Epithelial cell of esophagus (primary cell): Measurements from ENCODE around the gene UBR2.
A peak's percentile ranks its signal among the peaks of the same experiment; 100 is the strongest.

ENCODE experiments used
- DNase-seq: peaks from one replicate; pipeline ENCODE4 v3.0.0; 2010; ENCODE audit warnings: low read depth
- H3K4me3 ChIP-seq: 2 replicates; pipeline ENCODE4 v1.5.1; 2011; ENCODE audit warnings: mild to moderate bottlenecking, low read length, control low read depth
- TF ChIP-seq, protein P1 (sequence below): IDR thresholded peaks from 2 replicates; pipeline ENCODE4 v1.5.1; 2011; ENCODE audit warnings: low read depth, mild to moderate bottlenecking, low read length, control low read depth, inconsistent platforms; ENCODE audit not compliant: insufficient read depth; ENCODE audit errors: missing control alignments

UBR2 gene

GRCh38 chr6:42735976-42736375, 172.1 kb downstream of the UBR2 start:
- no peak overlapping the region for H3K4me3 ChIP-seq
- TF ChIP-seq, protein P1, sequence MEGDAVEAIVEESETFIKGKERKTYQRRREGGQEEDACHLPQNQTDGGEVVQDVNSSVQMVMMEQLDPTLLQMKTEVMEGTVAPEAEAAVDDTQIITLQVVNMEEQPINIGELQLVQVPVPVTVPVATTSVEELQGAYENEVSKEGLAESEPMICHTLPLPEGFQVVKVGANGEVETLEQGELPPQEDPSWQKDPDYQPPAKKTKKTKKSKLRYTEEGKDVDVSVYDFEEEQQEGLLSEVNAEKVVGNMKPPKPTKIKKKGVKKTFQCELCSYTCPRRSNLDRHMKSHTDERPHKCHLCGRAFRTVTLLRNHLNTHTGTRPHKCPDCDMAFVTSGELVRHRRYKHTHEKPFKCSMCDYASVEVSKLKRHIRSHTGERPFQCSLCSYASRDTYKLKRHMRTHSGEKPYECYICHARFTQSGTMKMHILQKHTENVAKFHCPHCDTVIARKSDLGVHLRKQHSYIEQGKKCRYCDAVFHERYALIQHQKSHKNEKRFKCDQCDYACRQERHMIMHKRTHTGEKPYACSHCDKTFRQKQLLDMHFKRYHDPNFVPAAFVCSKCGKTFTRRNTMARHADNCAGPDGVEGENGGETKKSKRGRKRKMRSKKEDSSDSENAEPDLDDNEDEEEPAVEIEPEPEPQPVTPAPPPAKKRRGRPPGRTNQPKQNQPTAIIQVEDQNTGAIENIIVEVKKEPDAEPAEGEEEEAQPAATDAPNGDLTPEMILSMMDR: no peak
- DNase-seq: no peak

GRCh38 chr6:42740725-42741124, 176.9 kb downstream of the UBR2 start:
- DNase-seq: no peak
- TF ChIP-seq, protein P1: no peak
- no peak overlapping the region for H3K4me3 ChIP-seq

DNA sequence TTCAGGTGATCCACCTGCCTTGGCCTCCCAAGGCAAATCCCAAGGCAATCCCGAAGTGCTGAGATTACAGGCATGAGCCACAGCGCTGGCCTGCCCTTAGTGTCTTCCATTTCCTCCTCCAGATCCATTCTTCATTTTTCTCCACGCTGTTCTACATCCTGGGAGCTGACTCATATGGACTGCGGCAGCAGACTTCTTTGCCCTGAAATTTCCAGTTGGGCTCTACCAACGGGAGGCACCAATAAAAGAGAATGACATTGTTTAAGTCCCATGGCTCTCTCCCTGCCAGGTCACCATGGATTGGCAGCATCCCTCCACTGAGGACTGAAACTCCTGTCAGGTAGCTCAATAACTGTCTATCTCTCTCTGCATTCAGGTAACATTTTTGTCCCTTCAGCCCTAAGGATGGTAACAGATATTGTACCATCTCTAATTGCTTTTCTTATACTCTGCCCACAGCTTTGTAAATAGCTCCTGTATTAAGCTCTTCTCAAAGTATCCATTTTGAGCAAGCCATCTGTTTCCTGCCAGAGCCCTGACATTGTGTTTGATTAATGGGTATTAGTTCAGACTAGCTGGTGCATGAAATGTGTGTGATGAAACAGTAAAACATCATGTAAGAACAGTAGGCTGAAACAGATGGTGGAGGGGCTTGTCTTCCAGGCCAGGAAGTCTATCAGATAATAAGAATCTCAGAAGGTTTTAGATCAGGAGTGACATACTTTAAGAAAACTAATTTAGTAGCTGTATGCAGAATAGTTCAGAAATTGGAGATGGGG, 178.5 kb downstream of the UBR2 start:
- peak; percentile 80 for DNase-seq
- H3K4me3 ChIP-seq: no peak overlapping the region

More for the DNA sequence above, 178.5 kb downstream of the UBR2 start:
- TF ChIP-seq, protein P1: peak; percentile 17
